ENCODE data around the gene KDSR. TPM values are rescaled to one million over a fixed set of nuclear protein-coding genes. Genes with fewer than 3 reads are reported as not detected.

The KDSR gene
- polyA plus RNA-seq, 2 of the 4 experiments (the other 2 are of a cell fraction), result 13.6 to 21.2 TPM

DNA sequence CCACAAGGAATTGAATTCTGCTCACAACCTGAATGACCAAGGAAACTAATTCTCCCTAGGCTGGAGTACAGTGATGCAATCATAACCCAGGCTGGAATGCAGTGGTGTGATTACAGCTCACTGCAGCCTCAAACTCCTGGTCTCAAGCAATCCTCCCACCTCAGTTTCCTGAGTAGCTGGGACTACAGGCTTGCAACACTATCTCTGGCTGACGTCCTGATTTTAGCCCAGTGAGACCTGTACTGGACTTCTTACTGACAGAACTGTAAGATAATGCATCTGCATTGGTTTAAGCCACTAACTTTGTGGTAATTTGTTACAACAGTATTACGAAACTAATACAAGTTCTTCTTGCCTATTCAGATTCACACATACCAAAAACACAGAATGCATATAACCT is 9.5 kb upstream of the KDSR start:
- POLR2A ChIA-PET, result no interaction called here

DNA sequence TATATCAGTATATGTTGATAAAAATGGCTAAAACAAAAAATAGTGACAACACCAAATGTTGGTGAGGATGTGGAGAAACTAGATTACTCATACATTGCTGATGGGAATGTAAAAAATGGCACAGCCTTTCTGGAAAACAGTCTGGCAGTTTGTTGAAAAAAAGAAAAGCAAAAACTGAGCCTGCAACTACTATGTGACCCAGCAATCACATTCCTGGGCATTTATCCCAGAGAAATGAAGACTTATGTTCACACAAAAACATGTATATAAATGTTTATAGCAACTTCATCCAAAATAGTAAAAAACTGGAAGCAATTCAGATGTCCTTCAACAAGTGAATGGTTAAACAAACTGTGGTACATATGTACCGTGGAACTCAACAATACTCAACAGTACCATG is 7.5 kb upstream of the KDSR start:
- Histone ChIP-seq H3K4me1 (0 out of 3 replicates have a peak, but pooled peaks cover 4% of the 10 kb centered on the region), H3K9me3 (no peaks in the 10 kb centered on the region), H3K27ac (no peak overlapping the region), H3K4me3 (no peak overlapping the region), H3K4me2 (no peak overlapping the region)
- TF ChIP-seq ATOH8 (CRISPR knock-in tag; IDR thresholded peaks at IDR 0.05; ENCODE audit: low read depth) (no peak), USF2 (IDR thresholded peaks at IDR 0.05) (no peak), KDM5A (IDR thresholded peaks at IDR 0.05) (no peak), RARB (CRISPR knock-in tag; IDR thresholded peaks at IDR 0.05) (no peak), PBX3 (IDR thresholded peaks at IDR 0.05) (no peak), POLR2A (IDR thresholded peaks at IDR 0.05; ENCODE audit: low read length) (no peak), ZFP36 (IDR thresholded peaks at IDR 0.05; ENCODE audit: borderline replicate concordance, partially characterized antibody) (no peak), MYC (IDR thresholded peaks at IDR 0.05; ENCODE audit: borderline replicate concordance, low read length) (no peak), HDAC2 (IDR thresholded peaks at IDR 0.05) (no peak)
- TF ChIP-seq, protein P1, sequence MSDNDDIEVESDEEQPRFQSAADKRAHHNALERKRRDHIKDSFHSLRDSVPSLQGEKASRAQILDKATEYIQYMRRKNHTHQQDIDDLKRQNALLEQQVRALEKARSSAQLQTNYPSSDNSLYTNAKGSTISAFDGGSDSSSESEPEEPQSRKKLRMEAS (IDR thresholded peaks at IDR 0.05), result no peak
- TF ChIP-seq, protein P2, sequence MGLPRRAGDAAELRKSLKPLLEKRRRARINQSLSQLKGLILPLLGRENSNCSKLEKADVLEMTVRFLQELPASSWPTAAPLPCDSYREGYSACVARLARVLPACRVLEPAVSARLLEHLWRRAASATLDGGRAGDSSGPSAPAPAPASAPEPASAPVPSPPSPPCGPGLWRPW (IDR thresholded peaks at IDR 0.05), result no peak
- 88% methylated on average over 1 of the region's 1 CpG for WGBS (ENCODE audit: missing lambda C conversion rate)
- FAIRE-seq (no peak), DNase-seq (ENCODE audit: low read depth in 1 of 2, low spot score in 1 of 2) (no peak), ATAC-seq (no peak)
- ChIA-PET POLR2A (no interaction called here), CTCF (no interaction called here)

More for the DNA sequence above, 9.5 kb upstream of the KDSR start:
- Histone ChIP-seq H3K9me3 (no peaks in the 10 kb centered on the region), H3K4me1 (0 out of 3 replicates have a peak, but pooled peaks cover 4% of the 10 kb centered on the region), H3K27ac (no peak overlapping the region), H3K4me2 (no peak overlapping the region), H3K4me3 (no peak overlapping the region)
- WGBS (ENCODE audit: missing lambda C conversion rate), result 55% methylated on average over 2 of the region's 2 CpGs
- TF ChIP-seq HOXB13 (CRISPR knock-in tag; IDR thresholded peaks at IDR 0.05; ENCODE audit: low read depth) (no peak), TFCP2L1 (CRISPR knock-in tag; IDR thresholded peaks at IDR 0.05) (no peak), EHMT2 (IDR thresholded peaks at IDR 0.05; ENCODE audit: low read depth) (no peak), POLR2A (IDR thresholded peaks at IDR 0.05; ENCODE audit: low read length) (no peak), CHD2 (IDR thresholded peaks at IDR 0.05; ENCODE audit: low read length, partially characterized antibody) (no peak), ZFP36 (IDR thresholded peaks at IDR 0.05; ENCODE audit: borderline replicate concordance, partially characterized antibody) (no peak), NPAS2 (CRISPR knock-in tag; IDR thresholded peaks at IDR 0.05; ENCODE audit: borderline replicate concordance) (no peak), NFE2L2 (conservative IDR thresholded peaks at IDR 0.05; ENCODE audit: low read length) (no peak), HOXB5 (CRISPR knock-in tag; IDR thresholded peaks at IDR 0.05) (no peak), ESRRA (IDR thresholded peaks at IDR 0.05; ENCODE audit: borderline replicate concordance, low read length) (no peak), MYC (IDR thresholded peaks at IDR 0.05; ENCODE audit: borderline replicate concordance, low read length) (no peak)
- TF ChIP-seq, protein P3, sequence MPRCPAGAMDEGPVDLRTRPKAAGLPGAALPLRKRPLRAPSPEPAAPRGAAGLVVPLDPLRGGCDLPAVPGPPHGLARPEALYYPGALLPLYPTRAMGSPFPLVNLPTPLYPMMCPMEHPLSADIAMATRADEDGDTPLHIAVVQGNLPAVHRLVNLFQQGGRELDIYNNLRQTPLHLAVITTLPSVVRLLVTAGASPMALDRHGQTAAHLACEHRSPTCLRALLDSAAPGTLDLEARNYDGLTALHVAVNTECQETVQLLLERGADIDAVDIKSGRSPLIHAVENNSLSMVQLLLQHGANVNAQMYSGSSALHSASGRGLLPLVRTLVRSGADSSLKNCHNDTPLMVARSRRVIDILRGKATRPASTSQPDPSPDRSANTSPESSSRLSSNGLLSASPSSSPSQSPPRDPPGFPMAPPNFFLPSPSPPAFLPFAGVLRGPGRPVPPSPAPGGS (IDR thresholded peaks at IDR 0.05), result no peak
- no peak for DNase-seq (ENCODE audit: low read depth in 1 of 2, low spot score in 1 of 2)
- CTCF ChIA-PET, result interaction anchor here (1.1 kb wide), 1 partner anchor 63 kb away, joined by 3 read pairs; no protein-coding TSS in a partner anchor
- no peak for FAIRE-seq
- ATAC-seq, result no peak

DNA sequence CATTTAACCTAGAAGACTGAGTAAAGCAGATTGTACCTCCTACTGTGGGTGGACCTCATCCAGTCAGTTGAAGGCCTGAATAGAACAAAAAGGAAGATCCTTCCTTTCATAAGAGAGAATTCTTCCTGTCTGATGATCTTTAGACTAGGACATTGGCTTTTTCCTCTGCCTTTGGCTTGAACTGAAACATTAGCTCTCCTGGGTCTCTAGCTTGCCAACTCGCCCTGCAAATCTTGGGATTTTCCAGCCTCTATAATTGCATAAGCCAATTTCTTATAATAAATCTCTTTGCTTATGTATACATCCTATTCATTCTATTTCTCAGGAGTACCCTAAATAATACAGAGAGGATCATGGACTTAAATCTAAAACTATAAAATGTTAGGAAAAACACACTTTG is 6.2 kb upstream of the KDSR start:
- ChIA-PET POLR2A (no interaction called here), CTCF (no interaction called here)
- no peak overlapping the region for H3K4me2 ChIP-seq
- ATAC-seq, result no peak
- TF ChIP-seq EP300 (IDR thresholded peaks at IDR 0.05) (no peak), ZC3H11A (IDR thresholded peaks at IDR 0.05) (no peak), SREBF2 (IDR thresholded peaks at IDR 0.05) (no peak), E2F6 (IDR thresholded peaks at IDR 0.05; ENCODE audit: borderline replicate concordance, low read depth) (no peak), HDAC2 (IDR thresholded peaks at IDR 0.05) (no peak), CBX2 (IDR thresholded peaks at IDR 0.05; ENCODE audit: borderline replicate concordance, low read depth) (no peak), MAFK (IDR thresholded peaks at IDR 0.05; ENCODE audit: partially characterized antibody) (no peak)
- no peak overlapping the region for H3K4me3 ChIP-seq
- DNase-seq (ENCODE audit: low read depth in 1 of 2, low spot score in 1 of 2), result no peak
- WGBS (ENCODE audit: missing lambda C conversion rate), result 41% methylated on average over 1 of the region's 1 CpG
- 0 out of 3 replicates have a peak, but pooled peaks cover 5% of the 10 kb centered on the region for H3K9me3 ChIP-seq
- FAIRE-seq, result no peak
- no peaks in the 10 kb centered on the region for H3K4me1 ChIP-seq
- H3K27ac ChIP-seq, result no peak overlapping the region

Data from A549 (cell line).